Kidney tubule cell (primary cell): Measurements from ENCODE around the gene DPY19L2.

Experiments used
- DNase-seq: peaks from one replicate; pipeline ENCODE4 v3.0.0-alpha.2; 2018; ENCODE audit warnings: low spot score

DPY19L2 gene

DNA sequence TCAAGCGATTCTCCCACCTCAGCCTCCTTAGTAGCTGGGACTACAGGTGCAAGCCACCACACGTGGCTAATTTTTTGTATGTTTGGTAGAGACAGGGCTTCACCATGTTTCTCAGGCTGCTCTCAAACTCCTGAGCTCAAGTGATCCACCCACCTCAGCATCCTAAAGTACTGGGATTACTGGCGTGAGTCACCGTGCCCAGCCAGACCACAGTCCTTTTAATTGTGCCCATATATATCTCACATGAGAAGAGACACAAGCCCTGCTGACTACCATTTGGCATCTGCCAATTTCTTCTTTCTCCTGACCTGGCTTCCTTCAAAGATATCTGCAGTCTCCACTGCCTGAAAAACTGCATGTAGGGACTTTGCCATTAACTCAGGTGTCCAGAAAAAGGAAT is 142.5 kb downstream of the DPY19L2 start:
- no peak for DNase-seq

DNA sequence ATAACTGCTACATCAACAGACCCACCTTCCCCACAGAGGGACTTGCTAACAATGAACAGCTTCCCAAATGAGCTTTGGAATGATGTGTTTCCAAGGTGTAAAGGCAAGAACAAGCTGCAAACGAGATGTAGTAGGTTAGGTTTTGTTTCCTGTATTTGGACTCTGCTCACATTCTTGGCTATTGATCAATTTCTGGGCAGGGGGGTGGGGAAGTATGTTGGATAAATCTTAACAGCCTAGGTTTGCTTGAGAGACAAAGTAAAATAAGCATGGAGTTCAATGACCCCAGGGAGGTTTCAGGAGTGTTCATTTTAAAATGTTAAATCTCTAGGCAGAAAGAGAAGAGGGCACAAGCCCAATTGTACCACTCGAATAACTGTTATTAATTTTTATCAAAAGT is 146.6 kb downstream of the DPY19L2 start:
- no peak for DNase-seq
